Ammon's horn (tissue), 1 donor: ENCODE results near the gene ZEB2.

Experiments
- DNase-seq: peaks from one replicate; pipeline ENCODE4 v3.0.0-alpha.2; 2016; ENCODE audit warnings: low spot score

Gene ZEB2

GRCh38 chr2:144512891-144513351, 7.0 kb downstream of the ZEB2 start:
- DNase-seq, result peak; percentile 55

DNA sequence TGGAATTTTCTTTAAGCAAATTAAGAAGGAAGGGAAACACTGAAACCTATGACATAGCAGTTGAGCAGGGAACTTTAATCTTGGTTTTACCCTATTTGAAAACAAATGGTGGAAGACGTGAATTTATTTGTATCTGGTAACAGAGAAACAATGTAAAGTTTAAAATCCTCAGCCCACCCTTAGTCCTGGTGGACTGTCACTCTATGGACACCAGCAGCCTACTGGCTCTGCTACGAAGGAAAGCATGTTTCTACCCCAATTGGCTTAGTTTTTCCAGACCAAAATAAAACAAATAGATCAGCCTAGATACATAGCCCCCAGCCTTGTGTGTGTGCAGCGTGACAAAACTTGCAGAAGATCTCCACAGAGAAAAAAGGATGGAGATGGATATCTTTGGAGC, 7.4 kb downstream of the ZEB2 start:
- DNase-seq, result no peak

DNA sequence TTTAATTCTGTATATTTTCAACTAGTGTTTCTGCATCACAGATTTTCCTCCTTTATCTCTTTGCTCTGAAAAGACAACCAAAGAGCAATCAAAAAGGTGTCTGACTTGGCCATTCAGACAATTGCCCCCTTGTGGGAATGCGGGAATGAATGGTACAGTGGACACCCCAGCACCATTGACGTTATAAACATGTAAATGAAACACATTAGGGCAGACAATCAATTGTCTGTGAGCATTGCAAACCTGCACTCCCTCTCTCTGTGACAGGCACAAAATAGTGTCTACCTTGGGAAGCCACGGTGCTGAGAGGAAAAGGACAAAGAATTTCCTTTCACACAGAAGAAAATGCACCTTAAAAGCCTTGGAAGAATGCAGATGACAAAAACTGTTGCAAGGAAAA, 8.0 kb downstream of the ZEB2 start:
- peak; percentile 92 for DNase-seq

- DNase-seq, result no peak
Measured at GRCh38 chr2:144511226-144511810, 8.6 kb downstream of the ZEB2 start.

DNA sequence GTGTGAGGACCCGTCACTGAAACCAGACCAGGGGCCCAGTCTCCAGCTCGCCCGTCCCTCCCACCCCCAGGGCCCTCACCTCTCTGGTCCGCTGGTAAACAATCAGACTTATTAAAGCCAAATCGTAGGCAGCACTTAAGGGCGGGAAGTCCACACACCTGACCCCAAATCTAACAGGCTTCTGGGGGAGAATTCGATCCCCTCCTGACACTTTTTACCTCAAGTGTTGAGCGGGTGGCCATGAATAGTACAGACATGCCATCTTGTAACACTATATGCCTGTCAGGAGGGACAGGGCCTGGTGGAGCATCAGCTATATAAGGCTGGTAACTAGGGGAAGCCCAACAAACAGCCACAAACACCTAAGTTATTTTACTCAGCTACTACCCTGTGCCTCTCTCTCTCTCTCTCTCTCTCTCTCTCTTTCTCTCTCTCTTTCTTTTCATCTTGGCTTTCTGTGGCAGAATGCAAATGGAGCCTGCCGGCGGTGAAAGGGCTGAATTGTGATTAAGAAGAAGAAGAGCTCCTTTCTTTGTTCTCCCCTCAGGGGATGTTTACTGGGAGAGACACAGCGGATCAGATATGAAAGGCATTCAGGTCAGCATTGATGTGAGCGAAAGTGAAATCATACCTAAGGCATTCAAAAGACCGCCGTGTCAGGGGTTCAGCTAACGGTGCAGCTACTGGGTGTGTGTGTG, 9.5 kb downstream of the ZEB2 start:
- peak; percentile 65 for DNase-seq

DNA sequence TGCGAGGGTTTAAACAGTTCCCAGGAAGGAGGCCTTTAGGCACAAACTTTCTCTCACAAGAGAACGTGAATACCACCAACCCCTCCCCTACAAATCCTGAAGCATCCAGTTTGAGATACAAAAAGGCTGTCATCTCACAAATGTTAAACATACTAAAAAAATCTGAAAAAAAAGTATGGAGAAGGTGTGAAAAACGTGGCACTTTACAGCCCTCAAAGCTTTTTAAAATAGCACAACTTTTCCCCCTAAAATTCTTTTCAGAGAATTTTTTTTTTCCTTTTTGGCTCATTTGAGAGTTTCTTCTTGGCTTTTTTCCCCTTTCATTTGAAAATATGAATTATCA, 10.1 kb downstream of the ZEB2 start:
- no peak for DNase-seq

- DNase-seq, result no peak
Measured at GRCh38 chr2:144509001-144509878, 10.7 kb downstream of the ZEB2 start.

DNA sequence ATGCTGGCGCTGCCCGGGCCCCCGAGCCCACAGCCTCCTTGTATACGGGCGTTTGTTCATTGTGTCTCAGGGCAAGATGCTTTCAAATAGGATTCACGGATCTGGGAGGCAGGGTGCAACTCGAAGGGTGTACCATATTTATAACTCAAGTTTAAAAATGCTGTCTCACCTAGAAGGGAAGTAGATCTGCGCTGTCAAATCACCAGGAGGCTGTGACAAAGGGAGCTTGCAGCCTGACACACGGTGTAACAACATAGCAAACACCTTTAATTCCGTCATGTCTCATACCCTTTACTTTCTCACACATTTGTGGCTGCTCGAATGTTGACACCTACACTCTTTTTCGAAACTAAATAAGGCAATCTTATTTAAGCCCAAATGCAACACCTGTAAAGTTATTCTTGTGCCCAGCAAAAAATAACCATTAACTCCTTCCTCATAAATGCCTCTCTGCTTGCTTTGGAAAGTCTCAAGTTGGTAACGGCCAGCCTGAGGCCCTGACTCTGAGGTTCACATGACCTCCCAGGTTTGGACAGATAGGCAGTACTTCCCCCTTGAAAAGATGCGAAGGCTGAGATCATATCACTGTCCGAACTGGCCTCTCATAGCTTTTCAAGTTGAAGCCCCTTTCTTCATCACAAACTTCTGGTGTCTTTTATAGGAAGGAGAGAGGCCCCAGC, 11.6 kb downstream of the ZEB2 start:
- peak; percentile 89 for DNase-seq

DNA sequence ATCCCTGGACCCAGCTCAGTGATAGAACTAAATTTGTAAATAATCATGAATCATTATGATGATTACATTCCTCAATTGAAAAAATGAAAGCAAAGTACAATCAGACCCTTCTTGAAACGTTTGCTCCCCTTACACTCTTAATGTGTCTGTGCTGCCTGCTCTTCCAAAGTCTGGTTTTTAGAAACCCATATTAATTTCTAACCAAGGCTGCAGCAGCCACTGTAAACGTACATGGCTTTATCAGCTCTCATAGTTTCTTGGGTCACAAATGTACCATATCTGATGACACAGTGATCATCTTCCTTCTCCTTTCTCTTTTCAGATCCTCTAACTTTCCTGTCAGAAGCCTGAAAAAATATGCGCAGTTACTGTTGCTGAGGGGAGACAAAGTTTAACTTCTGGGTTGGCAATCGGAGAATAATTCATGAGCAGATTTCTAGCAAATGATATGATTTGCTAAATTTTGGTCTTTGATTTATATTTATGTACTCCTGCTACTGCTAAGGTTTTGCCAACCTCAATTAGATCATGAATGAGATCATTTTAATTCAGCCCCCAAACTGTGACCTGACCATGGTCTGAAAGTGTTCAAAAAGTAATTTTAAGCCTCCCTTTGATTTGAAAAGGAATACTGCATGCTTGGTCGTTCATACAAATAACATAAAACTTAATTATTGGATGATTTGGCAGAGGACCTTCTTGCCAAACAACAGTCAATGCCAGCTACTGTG, 12.3 kb downstream of the ZEB2 start:
- peak; percentile 60 for DNase-seq

- peak; percentile 42 for DNase-seq
Measured at GRCh38 chr2:144505245-144505831, 14.6 kb downstream of the ZEB2 start.

DNA sequence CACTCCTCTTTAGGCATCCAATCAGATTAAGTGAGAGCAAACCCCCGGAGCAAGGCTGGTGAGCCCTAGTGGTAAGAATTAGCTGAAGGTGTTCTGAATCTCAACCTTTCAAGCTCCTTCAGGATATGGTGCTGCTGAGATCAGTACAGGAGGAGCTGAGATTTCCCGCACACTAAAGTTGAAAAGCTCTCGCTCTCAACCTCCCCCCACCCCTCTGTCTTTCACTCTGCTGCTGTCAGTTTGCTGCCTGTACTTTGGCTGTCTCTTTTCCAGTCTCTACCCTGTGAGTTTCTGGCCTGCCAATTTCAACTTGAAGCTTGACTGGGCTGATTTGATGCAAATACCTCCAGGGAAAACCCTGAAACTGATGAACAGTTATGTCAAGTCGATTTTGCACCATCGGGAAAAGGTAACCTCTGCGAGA, 15.7 kb downstream of the ZEB2 start:
- DNase-seq, result peak; percentile 63

GRCh38 chr2:144503242-144503641, 16.7 kb downstream of the ZEB2 start:
- peak; percentile 76 for DNase-seq

GRCh38 chr2:144502369-144502768, 17.6 kb downstream of the ZEB2 start:
- DNase-seq, result no peak

- DNase-seq, result no peak
Measured at GRCh38 chr2:144501627-144502026, 18.3 kb downstream of the ZEB2 start.

DNA sequence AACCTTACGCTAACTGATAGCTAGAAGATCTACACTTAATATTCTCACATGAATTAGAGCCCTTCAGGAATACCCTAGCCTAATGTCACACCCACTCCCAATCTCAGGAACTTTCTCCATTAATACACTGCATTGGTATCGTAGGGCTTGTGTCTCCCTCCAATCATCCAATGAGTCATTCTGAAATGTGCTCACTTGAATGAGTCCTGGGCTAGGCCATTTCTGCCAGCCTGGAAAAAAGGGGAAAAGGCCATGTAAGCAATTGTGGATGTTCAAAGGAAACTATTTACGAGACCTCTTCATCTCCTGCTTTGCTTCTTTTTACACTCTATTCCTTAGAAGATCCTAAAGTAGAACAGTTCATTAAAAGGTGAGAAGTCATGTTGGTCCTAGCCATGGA, 18.8 kb downstream of the ZEB2 start:
- DNase-seq, result no peak

GRCh38 chr2:144500563-144500962, 19.4 kb downstream of the ZEB2 start:
- DNase-seq, result no peak

GRCh38 chr2:144498277-144498676, 21.6 kb downstream of the ZEB2 start:
- no peak for DNase-seq

DNA sequence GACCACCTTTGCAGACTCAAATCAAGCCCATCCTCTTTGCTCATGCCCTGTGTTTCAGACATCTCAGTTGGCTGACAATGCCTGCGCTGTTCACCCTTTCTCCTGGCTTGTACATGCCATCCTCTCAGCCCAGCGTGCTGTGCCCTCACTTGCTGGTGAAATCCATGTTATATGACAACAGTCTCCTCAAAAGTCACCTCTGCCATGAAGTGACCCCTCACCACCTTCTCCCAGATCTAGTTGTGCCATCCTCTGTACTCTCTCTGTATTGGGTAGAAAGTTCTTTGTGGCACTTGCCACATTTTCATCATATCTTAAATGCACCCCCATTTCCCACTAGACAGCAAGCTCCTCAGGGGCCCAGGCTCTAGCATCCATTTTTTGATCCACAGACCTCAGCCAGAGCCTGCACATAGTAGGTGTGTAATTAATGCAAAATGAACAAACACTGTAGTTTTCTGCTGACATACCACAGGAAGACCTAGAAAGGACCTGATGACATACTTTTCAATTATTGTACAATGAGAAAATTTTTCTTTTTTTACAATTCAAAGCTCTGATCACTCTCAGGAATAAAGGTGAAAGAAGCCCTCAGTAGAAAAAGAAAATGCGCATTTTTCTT, 22.8 kb downstream of the ZEB2 start:
- no peak for DNase-seq

DNA sequence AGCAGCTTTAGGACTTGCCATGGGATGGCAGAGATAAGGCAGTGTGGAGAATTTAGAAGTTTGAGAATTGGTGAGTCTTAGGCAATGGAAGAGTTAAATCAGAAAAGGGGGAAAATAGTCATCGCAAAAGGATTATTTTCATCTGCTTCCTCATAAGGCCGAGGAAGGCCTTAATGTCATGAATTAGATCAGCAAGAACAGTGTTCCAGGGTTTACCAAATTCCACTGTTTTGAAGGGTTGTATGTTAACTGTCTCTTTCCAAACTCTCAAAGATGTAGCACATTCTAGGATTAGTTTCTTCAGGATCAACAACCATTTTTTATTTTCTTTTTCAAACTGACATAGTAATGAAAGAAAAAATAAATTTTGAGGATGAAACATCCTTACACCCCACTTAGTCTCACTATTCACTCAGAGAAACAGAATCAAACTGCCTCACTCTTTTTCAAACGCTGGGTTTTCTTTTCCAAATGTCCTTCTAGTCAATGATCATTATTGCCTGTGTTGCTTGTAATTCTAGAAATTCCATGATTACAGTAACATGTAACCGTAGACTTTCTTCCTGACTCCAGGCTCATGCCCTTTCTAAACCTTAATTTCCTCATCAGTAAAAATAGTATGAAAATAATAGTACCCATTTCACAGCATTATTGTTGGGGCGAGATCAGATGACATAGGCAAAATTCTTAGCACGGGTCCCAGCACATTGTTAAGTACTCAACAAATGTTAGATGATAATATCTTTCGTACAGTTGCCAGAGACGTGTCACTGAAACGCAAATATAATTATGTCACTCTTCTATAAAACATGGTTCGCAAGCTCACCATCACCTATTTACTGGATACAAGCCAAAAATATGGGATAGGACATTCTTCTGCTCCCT, 23.6 kb downstream of the ZEB2 start:
- no peak for DNase-seq
